BE2C (cell line): ENCODE results near the gene KDM8.
"Not testable (repeated sequence)": the region's sequence is repeated elsewhere in the genome, so short reads cannot be mapped to it uniquely, and the experiment has no call there.

Source experiments
- DNase-seq: peaks from one replicate; pipeline ENCODE4 v3.0.0-alpha.2; 2020
- H3K27me3 ChIP-seq: fragments of 250-450 bp; sonication (Bioruptor Pico); 2 replicates; pipeline ENCODE4 v1.5.1; 2020; ENCODE audit warnings: mild to moderate bottlenecking
- H3K36me3 ChIP-seq: fragments of 250-450 bp; sonication (Bioruptor Pico); 2 replicates; pipeline ENCODE4 v1.5.1; 2020; ENCODE audit warnings: mild to moderate bottlenecking
- H3K4me1 ChIP-seq: fragments of 250-450 bp; sonication (Bioruptor Pico); 2 replicates; pipeline ENCODE4 v1.5.1; 2020
- H3K4me3 ChIP-seq: 2 replicates; pipeline ENCODE4 v1.5.1; 2011; ENCODE audit warnings: low read depth, low read length
- H3K9me3 ChIP-seq: fragments of 250-450 bp; sonication (Bioruptor Pico); 2 replicates; pipeline ENCODE4 v1.5.1; 2020
- CTCF ChIP-seq: IDR thresholded peaks from 2 replicates; pipeline ENCODE4 v1.5.1; 2012; ENCODE audit warnings: mild to moderate bottlenecking, low read depth, low read length

KDM8 gene

DNA sequence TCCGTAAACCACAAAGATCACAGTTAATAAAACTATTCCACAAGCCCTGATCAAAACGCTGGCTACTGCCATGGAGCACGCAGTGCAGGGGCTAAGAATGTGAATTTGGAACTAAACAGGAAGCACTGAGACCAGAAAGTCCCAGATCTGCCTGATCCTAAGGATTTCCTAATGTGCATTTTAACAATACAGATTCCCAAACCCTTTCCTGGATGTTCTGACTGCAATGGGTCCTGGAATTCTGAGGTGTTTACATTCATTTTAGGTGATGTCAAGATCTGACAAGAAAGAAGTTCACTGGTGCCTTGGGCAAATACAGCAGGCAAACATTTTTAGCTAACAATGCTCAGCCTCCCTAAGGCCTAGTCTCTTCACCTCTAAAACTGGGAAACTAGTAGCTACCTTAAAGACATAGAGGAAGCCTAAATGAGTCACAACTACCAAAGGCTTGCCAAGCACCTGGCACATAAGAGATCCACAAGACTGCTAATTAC is 55.0 kb downstream of the KDM8 start:
- TF ChIP-seq CTCF = no peak
- Histone ChIP-seq H3K9me3 (no peaks in the 10 kb centered on the region), H3K36me3 (no peaks in the 10 kb centered on the region; the same call in 1 of the 2 replicates), H3K4me1 (no peaks in the 10 kb centered on the region), H3K4me3 (no peak overlapping the region), H3K27me3 (no peaks in the 10 kb centered on the region)
- no peak for DNase-seq

DNA sequence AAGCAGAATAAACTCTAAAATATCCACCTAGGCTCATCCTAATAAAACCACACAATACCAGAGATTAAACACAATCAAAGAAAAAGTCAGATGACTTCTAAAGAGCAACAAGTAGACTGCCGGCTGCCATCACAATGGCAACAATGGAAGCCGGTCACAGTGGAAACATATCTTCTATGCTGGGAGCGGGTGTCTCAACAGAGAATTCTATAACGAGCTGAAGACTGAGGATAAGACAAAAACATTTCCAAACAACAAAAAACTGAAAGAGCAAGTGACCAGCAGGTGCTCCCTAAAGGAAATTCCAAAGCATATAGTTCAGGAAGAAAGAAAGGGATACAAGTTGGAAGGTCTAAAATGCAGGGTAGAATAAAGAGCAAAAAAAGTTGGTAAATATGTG is 56.4 kb downstream of the KDM8 start:
- no peaks in the 10 kb centered on the region for H3K27me3 ChIP-seq
- H3K9me3 ChIP-seq = no peaks in the 10 kb centered on the region
- no peak overlapping the region for H3K4me3 ChIP-seq
- H3K4me1 ChIP-seq = no peaks in the 10 kb centered on the region
- TF ChIP-seq CTCF = no peak
- H3K36me3 ChIP-seq = no peaks in the 10 kb centered on the region; the same call in 1 of the 2 replicates
- no peak for DNase-seq

- not testable (repeated sequence) for DNase-seq, H3K4me3 ChIP-seq, H3K4me1 ChIP-seq, H3K9me3 ChIP-seq, H3K27me3 ChIP-seq, H3K36me3 ChIP-seq
Observed at GRCh38 chr16:27262904-27263423, 59.6 kb downstream of the KDM8 start.

DNA sequence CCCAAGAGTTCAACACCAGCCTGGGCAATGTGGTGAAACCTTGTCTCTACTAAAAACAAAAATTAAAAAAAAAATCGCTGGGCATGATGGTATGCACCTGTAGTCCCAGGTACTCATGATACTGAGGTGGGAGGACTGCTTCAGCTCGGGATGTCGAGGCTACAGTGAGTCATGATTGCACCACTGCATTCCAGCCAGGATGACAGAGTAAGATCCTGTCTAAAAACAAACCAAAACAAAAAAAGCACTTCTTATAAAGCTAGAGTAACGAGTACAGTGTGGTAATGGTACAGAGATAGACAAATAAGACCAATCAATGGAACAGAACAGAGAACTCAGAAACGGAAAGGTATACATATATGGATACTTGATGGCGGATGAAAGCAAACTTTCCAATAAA is 60.8 kb downstream of the KDM8 start:
- no peaks in the 10 kb centered on the region for H3K27me3 ChIP-seq
- DNase-seq = no peak
- no peaks in the 10 kb centered on the region for H3K9me3 ChIP-seq
- no peak for TF ChIP-seq CTCF
- no peaks in the 10 kb centered on the region for H3K4me1 ChIP-seq
- H3K36me3 ChIP-seq = no peaks in the 10 kb centered on the region
- H3K4me3 ChIP-seq = no peak overlapping the region

DNA sequence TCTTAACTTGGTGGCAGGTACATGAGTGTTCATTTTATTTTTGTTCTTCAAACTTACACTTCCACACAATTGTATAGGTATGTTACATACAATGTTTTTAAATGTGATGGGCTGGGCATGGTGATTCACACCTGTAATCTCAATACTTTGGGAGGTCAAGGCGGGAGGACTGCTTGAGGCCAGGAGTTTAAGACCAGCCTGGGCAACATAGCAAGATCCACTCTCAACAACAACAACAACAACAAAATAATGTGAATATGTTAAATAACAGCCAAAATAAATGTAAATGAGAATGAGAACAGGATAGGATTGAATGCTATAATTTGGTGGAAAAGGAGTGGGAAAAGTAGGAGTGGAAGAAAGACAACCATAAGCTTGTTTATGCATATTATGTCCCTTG is 62.7 kb downstream of the KDM8 start:
- H3K4me1 ChIP-seq = no peaks in the 10 kb centered on the region
- DNase-seq = no peak
- no peak overlapping the region for H3K4me3 ChIP-seq
- H3K36me3 ChIP-seq = no peaks in the 10 kb centered on the region
- no peak for TF ChIP-seq CTCF
- no peaks in the 10 kb centered on the region for H3K9me3 ChIP-seq
- no peaks in the 10 kb centered on the region for H3K27me3 ChIP-seq

GRCh38 chr16:27267037-27267677 is 63.8 kb downstream of the KDM8 start:
- Histone ChIP-seq H3K4me1 (no peaks in the 10 kb centered on the region), H3K9me3 (no peaks in the 10 kb centered on the region), H3K27me3 (no peaks in the 10 kb centered on the region), H3K4me3 (no peak overlapping the region), H3K36me3 (no peaks in the 10 kb centered on the region)
- no peak for TF ChIP-seq CTCF
- no peak for DNase-seq
